ENCODE results near the gene RIMBP2.

RIMBP2 gene

GRCh38 chr12:130673036-130673705 is 42.9 kb downstream of the RIMBP2 start:
- no peak overlapping the region for H3K4me3 ChIP-seq (ENCODE audit: low read depth, low read length)
- TF ChIP-seq CTCF (IDR thresholded peaks at IDR 0.05; ENCODE audit: borderline replicate concordance, insufficient read depth, low read depth, low read length): no peak

DNA sequence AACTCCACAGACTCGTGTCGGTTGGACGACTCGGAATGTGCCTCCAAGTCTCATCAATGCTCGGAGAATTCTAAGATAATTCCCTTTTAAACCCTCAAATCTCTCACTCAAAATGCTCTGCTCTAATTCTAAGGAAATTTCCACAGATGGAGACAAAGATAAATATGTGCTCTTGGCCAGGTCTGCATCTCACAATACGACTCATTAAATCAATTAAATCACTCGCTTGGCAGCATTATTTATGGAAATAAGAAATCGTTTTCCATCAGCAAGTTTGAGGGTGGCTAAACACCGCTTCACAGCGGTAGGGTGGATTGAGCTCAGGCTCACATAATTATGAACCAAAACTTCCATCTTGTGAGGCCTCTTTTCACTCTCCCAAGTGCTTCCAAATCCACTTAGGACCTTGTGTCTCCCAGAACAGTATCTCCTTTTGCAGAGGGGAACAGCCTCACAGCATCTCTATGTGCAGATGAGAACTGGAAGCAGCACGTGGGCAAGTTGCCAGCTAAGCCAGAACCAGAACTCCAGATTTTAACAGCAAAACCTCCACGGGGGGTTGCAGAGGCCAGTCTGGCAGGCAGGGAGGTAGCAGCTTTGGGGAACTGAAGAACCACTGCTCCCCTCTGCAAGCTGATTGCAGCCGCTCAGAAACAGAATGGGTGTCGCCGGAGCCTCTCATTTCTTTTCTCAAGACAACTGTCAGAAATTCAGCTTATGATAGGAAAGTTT is 43.8 kb downstream of the RIMBP2 start:
- no peak overlapping the region for H3K4me3 ChIP-seq (ENCODE audit: low read depth, low read length)
- TF ChIP-seq CTCF (IDR thresholded peaks at IDR 0.05; ENCODE audit: borderline replicate concordance, insufficient read depth, low read depth, low read length): no peak

- no peak overlapping the region for H3K4me3 ChIP-seq (ENCODE audit: low read depth, low read length)
- TF ChIP-seq CTCF (IDR thresholded peaks at IDR 0.05; ENCODE audit: borderline replicate concordance, insufficient read depth, low read depth, low read length): no peak
Measured at GRCh38 chr12:130671556-130671955, 44.5 kb downstream of the RIMBP2 start.

- H3K4me3 ChIP-seq (ENCODE audit: low read depth, low read length): no peak overlapping the region
- TF ChIP-seq CTCF (IDR thresholded peaks at IDR 0.05; ENCODE audit: borderline replicate concordance, insufficient read depth, low read depth, low read length): no peak
Measured at GRCh38 chr12:130669797-130670196, 46.3 kb downstream of the RIMBP2 start.

- no peak overlapping the region for H3K4me3 ChIP-seq (ENCODE audit: low read depth, low read length)
- no peak for TF ChIP-seq CTCF (IDR thresholded peaks at IDR 0.05; ENCODE audit: borderline replicate concordance, insufficient read depth, low read depth, low read length)
Measured at GRCh38 chr12:130669205-130669557, 46.9 kb downstream of the RIMBP2 start.

- no peak overlapping the region for H3K4me3 ChIP-seq (ENCODE audit: low read depth, low read length)
Measured at GRCh38 chr12:130668286-130669204, 47.6 kb downstream of the RIMBP2 start.

More at GRCh38 chr12:130668286-130669204, 47.6 kb downstream of the RIMBP2 start:
- no peak for TF ChIP-seq CTCF (IDR thresholded peaks at IDR 0.05; ENCODE audit: borderline replicate concordance, insufficient read depth, low read depth, low read length)

All from GM12875 (cell line).